ENCODE results near the gene PRKD1.
"Not testable (repeated sequence)": the region's sequence is repeated elsewhere in the genome, so short reads cannot be mapped to it uniquely, and the experiment has no call there.

PRKD1 gene

GRCh38 chr14:29900609-29901350, 26.9 kb downstream of the PRKD1 start:
- DNase-seq (ENCODE audit: low read depth in 2 of 2) = no peak

GRCh38 chr14:29898470-29898869, 29.2 kb downstream of the PRKD1 start:
- no peak for DNase-seq (ENCODE audit: low read depth in 2 of 2)

- no peak for DNase-seq (ENCODE audit: low read depth in 2 of 2)
Measured at GRCh38 chr14:29897181-29897580, 30.5 kb downstream of the PRKD1 start.

GRCh38 chr14:29896354-29896821, 31.3 kb downstream of the PRKD1 start:
- no peak for DNase-seq (ENCODE audit: low read depth in 2 of 2)

GRCh38 chr14:29895591-29896083, 32.0 kb downstream of the PRKD1 start:
- no peak for DNase-seq (ENCODE audit: low read depth in 2 of 2)

- DNase-seq (ENCODE audit: low read depth in 2 of 2) = no peak
Measured at GRCh38 chr14:29893989-29894388, 33.7 kb downstream of the PRKD1 start.

- DNase-seq (ENCODE audit: low read depth in 2 of 2) = no peak
Measured at GRCh38 chr14:29892327-29892726, 35.3 kb downstream of the PRKD1 start.

- no peak for DNase-seq (ENCODE audit: low read depth in 2 of 2)
Measured at GRCh38 chr14:29885988-29886387, 41.7 kb downstream of the PRKD1 start.

- DNase-seq (ENCODE audit: low read depth in 2 of 2) = no peak
Measured at GRCh38 chr14:29868000-29868399, 59.6 kb downstream of the PRKD1 start.

GRCh38 chr14:29865299-29865698, 62.3 kb downstream of the PRKD1 start:
- no peak for DNase-seq (ENCODE audit: low read depth in 2 of 2)

- no peak for DNase-seq (ENCODE audit: low read depth in 2 of 2)
Measured at GRCh38 chr14:29861996-29862395, 65.7 kb downstream of the PRKD1 start.

- DNase-seq (ENCODE audit: low read depth in 2 of 2) = no peak
Measured at GRCh38 chr14:29858299-29858698, 69.3 kb downstream of the PRKD1 start.

- DNase-seq (ENCODE audit: low read depth in 2 of 2) = no peak
Measured at GRCh38 chr14:29857551-29857950, 70.1 kb downstream of the PRKD1 start.

- DNase-seq (ENCODE audit: low read depth in 2 of 2) = no peak
Measured at GRCh38 chr14:29856516-29856915, 71.1 kb downstream of the PRKD1 start.

- DNase-seq (ENCODE audit: low read depth in 2 of 2) = not testable (repeated sequence)
Measured at GRCh38 chr14:29853691-29854090, 74.0 kb downstream of the PRKD1 start.

- DNase-seq (ENCODE audit: low read depth in 2 of 2) = no peak
Measured at GRCh38 chr14:29853272-29853671, 74.4 kb downstream of the PRKD1 start.

GRCh38 chr14:29851397-29851796, 76.2 kb downstream of the PRKD1 start:
- no peak for DNase-seq (ENCODE audit: low read depth in 2 of 2)

GRCh38 chr14:29847056-29847380, 80.6 kb downstream of the PRKD1 start:
- no peak for DNase-seq (ENCODE audit: low read depth in 2 of 2)

GRCh38 chr14:29846339-29847055, 81.2 kb downstream of the PRKD1 start:
- DNase-seq (ENCODE audit: low read depth in 2 of 2) = no peak

GRCh38 chr14:29843981-29844380, 83.7 kb downstream of the PRKD1 start:
- no peak for DNase-seq (ENCODE audit: low read depth in 2 of 2)

- DNase-seq (ENCODE audit: low read depth in 2 of 2) = no peak
Measured at GRCh38 chr14:29842228-29842627, 85.4 kb downstream of the PRKD1 start.

GRCh38 chr14:29840369-29840892, 87.2 kb downstream of the PRKD1 start:
- DNase-seq (ENCODE audit: low read depth in 2 of 2) = not testable (repeated sequence)

- DNase-seq (ENCODE audit: low read depth in 2 of 2) = not testable (repeated sequence)
Measured at GRCh38 chr14:29839691-29840090, 88.0 kb downstream of the PRKD1 start.

Measured in activated CD8-positive, alpha-beta memory T cell treated with anti-CD3 and anti-CD28 coated beads for 4 hours (primary cell).